Measurements from ENCODE around the gene INSIG1. TPM values are rescaled to one million over a fixed set of nuclear protein-coding genes. Genes with fewer than 3 reads are reported as not detected.

INSIG1 gene
- total RNA-seq, 1 experiment from 2014 or later = 54.7 TPM

GRCh38 chr7:155313096-155313495 lies 15.4 kb downstream of the INSIG1 start:
- no peaks in the 10 kb centered on the region for H3K79me2 ChIP-seq (ENCODE audit: insufficient read depth, low read length)
- intact Hi-C loops (cut with micrococcal nuclease) = no loop called here
- no peak overlapping the region for H2AFZ ChIP-seq (ENCODE audit: low read depth, low read length, poor library complexity, severe bottlenecking)
- peaks cover 11 to 21% of the 10 kb centered on the region in 2 experiments for H3K36me3 ChIP-seq (ENCODE audit: control insufficient read depth in 1 of 2, insufficient read depth in 2 of 2, low read length in 2 of 2)
- H4K20me1 ChIP-seq (ENCODE audit: insufficient read depth) = no peaks in the 10 kb centered on the region
- H3K4me2 ChIP-seq (ENCODE audit: low read length) = no peak overlapping the region
- H3K4me3 ChIP-seq (replicated peaks in 1 of 2; ENCODE audit: low read depth in 1 of 2, low read length in 2 of 2) = no peak overlapping the region
- H3K4me1 ChIP-seq (ENCODE audit: control insufficient read depth in 1 of 2, insufficient read depth in 2 of 2, low read length in 2 of 2) = no peaks in the 10 kb centered on the region
- TF ChIP-seq FOSL1 (IDR thresholded peaks at IDR 0.05; ENCODE audit: low read depth) (no peak), REST (IDR thresholded peaks at IDR 0.05; ENCODE audit: low read depth) (no peak), POLR2AphosphoS5 (IDR thresholded peaks at IDR 0.05; ENCODE audit: low read depth, low read length) (no peak), ZBTB33 (IDR thresholded peaks at IDR 0.05; ENCODE audit: extremely low read depth, insufficient replicate concordance, low read length) (no peak), ELF1 (IDR thresholded peaks at IDR 0.05; ENCODE audit: borderline replicate concordance, low read depth) (no peak)
- RAD21 ChIA-PET (ENCODE audit: low non-redundant PET in 1 of 2, low total read pairs in 2 of 2, uncharacterized antibody in 2 of 2, unreplicated experiment in 2 of 2) = no interaction called here
- POLR2A ChIA-PET = no interaction called here
- no TSS peak for BruUV-seq (replicated peaks)
- no peak for DNase-seq (ENCODE audit: low read depth, low spot score)
- H3K9me2 ChIP-seq (ENCODE audit: insufficient read depth) = no peaks in the 10 kb centered on the region
- H3K27me3 ChIP-seq (ENCODE audit: insufficient read depth, low read length) = no peaks in the 10 kb centered on the region
- H3K27ac ChIP-seq (ENCODE audit: low read depth, low read length) = no peak overlapping the region
- H3K9me3 ChIP-seq (ENCODE audit: control insufficient read depth in 1 of 2, insufficient read depth in 1 of 2, low read depth in 1 of 2, low read length in 2 of 2) = no peaks in the 10 kb centered on the region
- no peak for ATAC-seq
- CTCF ChIA-PET = no interaction called here
- no peak overlapping the region for H3K9ac ChIP-seq (ENCODE audit: low read length)

Measured in HCT116 (cell line).